Lower leg skin (tissue), 4 donors: ENCODE data around the gene TBX15. TPM values are rescaled to one million over a fixed set of nuclear protein-coding genes. Genes with fewer than 3 reads are reported as not detected.

Experiments used
- DNase-seq, 2 donors: peaks; one replicate each; pipeline ENCODE4 v3.0.0-alpha.2; 2019; ENCODE audit warnings: low spot score in 2 of 2
- H3K4me3 ChIP-seq: fragments of 200-600 bp; sonication (generic); 2 replicates; pipeline ENCODE4 v1.5.1; 2017; ENCODE audit warnings: mild to moderate bottlenecking, low read depth; ENCODE audit not compliant: poor library complexity, severe bottlenecking
- POLR2A ChIP-seq, 2 donors: fragments of 450-650 bp; IDR thresholded peaks; one replicate each; pipeline ENCODE4 v1.6.1; 2016 to 2017; ENCODE audit warnings: antibody characterized with exemption in 2 of 2, mild to moderate bottlenecking in 1 of 2, moderate library complexity in 1 of 2
- WGBS, 2 donors: methylation state at CpG; one replicate each; pipeline ENCODE4 v1.1.5; 2018; 5-methylcytosine and 5-hydroxymethylcytosine counted together
- intact Hi-C: fragments of 100-400 bp; cut with DNase I; formaldehyde crosslinking; loops from one replicate; pipeline ENCODE4 v1.15.0; 2023; ENCODE audit warnings: low total_unique reads
- total RNA-seq, 4 donors: library from RNA; depleted of rRNA; stranded (reverse); fragments of >200 nt; gene quantifications; one replicate each; pipeline ENCODE4 v1.1.0, GENCODE V29; 2016
- TF ChIP-seq, protein P1 (sequence below), 3 donors: fragments of 450-650 bp; IDR thresholded peaks; one replicate each; pipeline ENCODE4 v1.5.1; 2016; ENCODE audit warnings: antibody characterized with exemption in 3 of 3, mild to moderate bottlenecking in 3 of 3, moderate library complexity in 2 of 3

Gene TBX15
- total RNA-seq, 4 donors from 2014 or later, result 4.7 to 17.0 (median 5.9) TPM

DNA sequence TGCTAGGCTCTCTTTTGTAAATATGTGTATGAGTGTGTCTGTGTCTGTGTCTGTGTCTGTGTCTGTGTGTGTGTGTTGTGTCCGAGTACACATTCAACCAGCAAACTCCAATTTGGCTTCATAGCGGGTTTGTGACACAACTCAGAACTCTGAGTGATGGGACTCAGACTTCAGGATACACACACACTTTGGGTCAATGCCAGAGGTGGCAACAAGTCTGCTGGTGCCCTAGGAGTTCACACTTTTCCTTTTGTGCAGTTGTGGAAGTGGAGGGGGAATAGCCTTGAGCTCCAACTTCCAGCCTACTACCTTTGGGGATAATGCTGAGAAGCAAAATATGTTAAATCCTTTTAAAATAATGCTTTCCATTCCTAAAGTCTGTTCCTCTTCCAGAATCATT lies 16.6 kb upstream of the TBX15 start:
- H3K4me3 ChIP-seq, result no peak overlapping the region
- 78 to 80% methylated on average over 2 of the region's 2 CpGs for WGBS, 2 donors
- intact Hi-C loops, result loop anchor here (5.0 kb wide), 1 partner anchor 852 kb away; no protein-coding TSS in a partner anchor
- TF ChIP-seq, protein P1, sequence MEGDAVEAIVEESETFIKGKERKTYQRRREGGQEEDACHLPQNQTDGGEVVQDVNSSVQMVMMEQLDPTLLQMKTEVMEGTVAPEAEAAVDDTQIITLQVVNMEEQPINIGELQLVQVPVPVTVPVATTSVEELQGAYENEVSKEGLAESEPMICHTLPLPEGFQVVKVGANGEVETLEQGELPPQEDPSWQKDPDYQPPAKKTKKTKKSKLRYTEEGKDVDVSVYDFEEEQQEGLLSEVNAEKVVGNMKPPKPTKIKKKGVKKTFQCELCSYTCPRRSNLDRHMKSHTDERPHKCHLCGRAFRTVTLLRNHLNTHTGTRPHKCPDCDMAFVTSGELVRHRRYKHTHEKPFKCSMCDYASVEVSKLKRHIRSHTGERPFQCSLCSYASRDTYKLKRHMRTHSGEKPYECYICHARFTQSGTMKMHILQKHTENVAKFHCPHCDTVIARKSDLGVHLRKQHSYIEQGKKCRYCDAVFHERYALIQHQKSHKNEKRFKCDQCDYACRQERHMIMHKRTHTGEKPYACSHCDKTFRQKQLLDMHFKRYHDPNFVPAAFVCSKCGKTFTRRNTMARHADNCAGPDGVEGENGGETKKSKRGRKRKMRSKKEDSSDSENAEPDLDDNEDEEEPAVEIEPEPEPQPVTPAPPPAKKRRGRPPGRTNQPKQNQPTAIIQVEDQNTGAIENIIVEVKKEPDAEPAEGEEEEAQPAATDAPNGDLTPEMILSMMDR (IDR thresholded peaks at IDR 0.05), result no peak
- no peak for TF ChIP-seq POLR2A (IDR thresholded peaks at IDR 0.05)
- DNase-seq, result no peak

DNA sequence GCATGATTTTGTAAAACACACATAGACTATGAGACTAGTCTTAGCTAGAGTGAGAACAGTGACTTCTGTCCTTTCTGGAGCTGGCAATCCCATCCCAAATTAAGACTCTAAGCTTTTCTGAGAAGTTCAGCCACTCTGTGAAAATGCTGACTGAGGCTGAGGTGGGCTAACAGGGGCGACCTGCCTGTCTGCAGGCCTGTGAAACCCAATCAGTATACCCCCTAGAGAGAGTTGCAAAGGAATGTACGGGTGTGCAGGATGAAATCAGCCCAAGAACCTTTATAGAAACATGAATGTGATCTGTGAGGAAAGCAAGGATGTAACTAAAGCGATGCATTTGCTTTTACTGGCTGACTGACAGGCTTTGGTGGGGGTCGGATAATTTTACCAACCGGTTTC lies 16.0 kb upstream of the TBX15 start:
- WGBS, 2 donors, result 58 to 61% methylated on average over 5 of the region's 5 CpGs
- intact Hi-C loops, result no loop called here
- peak in 1 of 2 donors; percentile 63 for DNase-seq

DNA sequence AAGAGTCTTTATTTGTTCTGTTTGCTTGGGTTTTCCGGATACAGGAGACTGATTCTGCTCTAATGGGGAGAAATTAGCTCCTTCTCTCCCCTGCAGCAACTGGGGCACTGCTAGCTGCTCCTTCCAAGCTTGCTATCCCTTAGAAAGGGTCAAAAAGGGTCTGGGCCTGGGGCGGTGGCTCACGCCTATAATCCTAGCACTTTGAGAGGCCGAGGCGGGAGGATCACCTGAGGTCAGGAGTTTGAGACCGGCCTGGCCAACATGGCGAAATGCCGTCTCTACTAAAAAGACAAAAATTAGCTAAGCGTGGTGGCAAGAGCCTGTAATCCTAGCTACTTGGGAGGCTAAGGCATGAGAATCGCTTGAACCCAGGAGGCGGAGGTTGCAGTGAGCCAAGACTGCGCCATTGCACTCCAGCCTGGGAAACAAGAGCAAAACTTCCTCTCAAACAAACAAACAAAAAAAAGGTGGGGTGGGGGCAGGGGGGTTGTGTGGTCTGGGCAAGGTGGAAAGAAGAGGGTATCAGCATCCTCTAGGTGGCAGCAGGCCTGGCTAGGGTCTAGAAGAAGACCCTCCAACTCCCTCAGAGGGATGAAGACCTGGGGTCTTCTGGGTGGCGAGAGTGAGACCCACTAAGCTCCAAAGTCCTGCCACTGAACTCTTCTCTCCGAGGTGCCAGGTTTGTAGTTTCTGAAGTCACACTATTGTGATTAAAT lies 15.4 kb upstream of the TBX15 start:
- TF ChIP-seq, protein P1 (IDR thresholded peaks at IDR 0.05), result no peak
- 69 to 75% methylated on average over 14 of the region's 14 CpGs for WGBS, 2 donors
- no peak overlapping the region for H3K4me3 ChIP-seq
- intact Hi-C loops, result no loop called here
- DNase-seq, result peak in 1 of 2 donors; percentile 72

More for the DNA sequence above, 16.0 kb upstream of the TBX15 start:
- TF ChIP-seq, protein P1 (IDR thresholded peaks at IDR 0.05), result no peak
- TF ChIP-seq POLR2A (IDR thresholded peaks at IDR 0.05), result no peak
- H3K4me3 ChIP-seq, result no peak overlapping the region

DNA sequence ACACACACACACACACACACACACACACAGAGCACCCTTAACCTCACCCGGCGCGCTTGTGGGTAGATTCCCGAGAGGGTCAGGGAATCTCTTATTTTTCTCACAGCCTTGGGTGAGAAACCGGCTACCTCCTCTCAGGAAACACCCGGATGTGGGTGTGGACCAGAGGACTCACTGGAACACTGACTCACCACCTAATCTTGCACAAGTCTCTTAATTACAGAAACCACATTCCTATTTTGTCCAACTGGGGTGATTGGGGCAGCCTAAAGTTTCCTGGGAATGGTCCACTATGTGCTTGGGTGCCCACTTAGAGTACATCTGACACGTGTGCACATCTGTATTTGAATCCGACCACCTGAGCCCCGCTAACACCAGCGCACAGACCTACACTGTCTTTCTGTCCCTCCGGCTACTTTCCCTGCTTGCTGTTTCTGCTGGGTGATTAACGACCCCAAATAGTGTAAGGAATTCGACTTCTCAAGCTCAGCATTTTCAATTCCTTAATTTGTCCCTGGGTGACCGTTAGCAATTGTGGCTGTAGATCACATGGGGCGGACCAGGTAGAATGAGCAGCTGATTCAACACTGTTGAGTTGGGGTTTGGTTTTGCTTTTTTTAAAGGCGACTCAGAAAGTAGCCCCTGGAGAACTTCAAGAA lies 14.0 kb upstream of the TBX15 start:
- no peak for TF ChIP-seq POLR2A (IDR thresholded peaks at IDR 0.05)
- TF ChIP-seq, protein P1 (IDR thresholded peaks at IDR 0.05), result no peak
- peak in 1 of 2 donors; percentile 93 for DNase-seq
- no peak overlapping the region for H3K4me3 ChIP-seq
- WGBS, 2 donors, result 15 to 19% methylated on average over 16 of the region's 16 CpGs
- intact Hi-C loops, result no loop called here

DNA sequence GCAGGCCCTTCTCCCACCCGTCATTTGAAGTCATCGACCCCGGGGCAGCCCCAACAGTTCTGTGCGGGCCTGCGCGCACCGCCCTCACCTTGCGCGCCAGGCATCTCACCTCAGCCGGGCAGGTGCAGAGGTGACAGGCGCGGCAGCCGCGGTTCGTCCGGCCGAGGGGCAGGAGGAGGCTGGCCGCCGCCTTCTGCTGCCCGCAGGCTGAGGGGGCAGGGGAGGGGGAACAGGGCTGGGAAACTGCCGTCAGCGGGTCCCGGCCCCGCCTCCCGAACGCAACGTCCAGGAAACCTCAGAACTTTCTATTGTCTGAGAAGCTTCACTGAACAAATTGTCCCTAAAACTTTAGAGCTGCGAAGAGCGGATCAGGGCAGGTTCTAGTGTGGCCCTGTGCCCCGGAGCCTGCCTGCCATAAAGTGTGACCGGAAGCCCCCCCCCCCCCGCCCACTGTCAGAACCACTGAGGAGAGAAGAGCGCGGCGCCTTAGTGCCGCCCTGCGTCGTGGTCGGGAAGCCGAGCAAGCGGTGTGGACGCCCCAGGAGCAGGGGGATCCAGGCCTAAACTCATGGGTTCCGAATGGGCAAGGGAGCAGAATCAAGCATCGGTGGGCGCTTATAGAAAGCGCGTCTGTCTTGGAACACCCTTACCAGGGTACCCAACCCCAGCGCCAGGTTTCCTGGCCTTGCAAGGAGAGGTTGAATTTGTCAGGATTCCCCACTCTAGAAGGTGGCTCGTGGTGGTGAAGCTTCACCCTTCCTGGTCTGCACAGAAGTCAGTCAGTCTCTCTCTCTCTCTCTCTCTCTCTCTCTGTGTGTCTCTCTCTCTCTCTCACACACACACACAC lies 13.3 kb upstream of the TBX15 start:
- intact Hi-C loops, result no loop called here
- peak in 1 of 2 donors; percentile 94 for DNase-seq
- TF ChIP-seq, protein P1 (IDR thresholded peaks at IDR 0.05), result no peak
- TF ChIP-seq POLR2A (IDR thresholded peaks at IDR 0.05), result no peak
- 2 to 6% methylated on average over 8 to 42 of the region's 49 CpGs for WGBS, 2 donors
- H3K4me3 ChIP-seq, result no peak overlapping the region
